Ramos (cell line): ENCODE results near the gene NYNRIN.

ENCODE experiments used
- in situ Hi-C: fragments of 300-500 bp; cut with MboI; formaldehyde crosslinking; loops from one replicate; pipeline ENCODE4 v1.14.3; 2022; ENCODE audit warnings: low sequenced_read_pairs; ENCODE audit not compliant: unreplicated experiment

NYNRIN gene

GRCh38 chr14:24427537-24428508 is 29.0 kb downstream of the NYNRIN start:
- in situ Hi-C loops, result loop anchor here (25.0 kb wide), 1 partner anchor 441 kb away; the partner anchor contains the start of gene DHRS4L2

- in situ Hi-C loops, result loop anchor here (25.0 kb wide), 1 partner anchor 442 kb away; the partner anchor contains the start of gene DHRS4L2
These were observed 30.0 kb downstream of the NYNRIN start for GRCh38 chr14:24428628-24429394.

GRCh38 chr14:24429395-24430142 is 30.8 kb downstream of the NYNRIN start, which contains the start of the genes CBLN3 and KHNYN:
Gene CBLN3, minus strand, starts transcription at chr14:24429668. Its CDS starts 614 bp downstream, at chr14:24429054.
Gene KHNYN, plus strand, starts transcription at chr14:24429954. Its CDS starts 777 bp downstream, at chr14:24430731.
- in situ Hi-C loops, result loop anchor here (5.0 to 25.0 kb wide), 5 partner anchors 62 to 865 kb away; partner anchors contain the start of genes AP1G2, DHRS4L2, NFATC4 and TINF2

GRCh38 chr14:24430143-24430681 is 31.4 kb downstream of the NYNRIN start:
- in situ Hi-C loops, result loop anchor here (5.0 to 25.0 kb wide), 5 partner anchors 63 to 865 kb away; partner anchors contain the start of genes AP1G2, DHRS4L2, NFATC4 and TINF2

- in situ Hi-C loops, result loop anchor here (5.0 to 25.0 kb wide), 5 partner anchors 64 to 866 kb away; partner anchors contain the start of genes AP1G2, DHRS4L2, NFATC4 and TINF2
These were observed 32.1 kb downstream of the NYNRIN start for GRCh38 chr14:24430682-24431568.

DNA sequence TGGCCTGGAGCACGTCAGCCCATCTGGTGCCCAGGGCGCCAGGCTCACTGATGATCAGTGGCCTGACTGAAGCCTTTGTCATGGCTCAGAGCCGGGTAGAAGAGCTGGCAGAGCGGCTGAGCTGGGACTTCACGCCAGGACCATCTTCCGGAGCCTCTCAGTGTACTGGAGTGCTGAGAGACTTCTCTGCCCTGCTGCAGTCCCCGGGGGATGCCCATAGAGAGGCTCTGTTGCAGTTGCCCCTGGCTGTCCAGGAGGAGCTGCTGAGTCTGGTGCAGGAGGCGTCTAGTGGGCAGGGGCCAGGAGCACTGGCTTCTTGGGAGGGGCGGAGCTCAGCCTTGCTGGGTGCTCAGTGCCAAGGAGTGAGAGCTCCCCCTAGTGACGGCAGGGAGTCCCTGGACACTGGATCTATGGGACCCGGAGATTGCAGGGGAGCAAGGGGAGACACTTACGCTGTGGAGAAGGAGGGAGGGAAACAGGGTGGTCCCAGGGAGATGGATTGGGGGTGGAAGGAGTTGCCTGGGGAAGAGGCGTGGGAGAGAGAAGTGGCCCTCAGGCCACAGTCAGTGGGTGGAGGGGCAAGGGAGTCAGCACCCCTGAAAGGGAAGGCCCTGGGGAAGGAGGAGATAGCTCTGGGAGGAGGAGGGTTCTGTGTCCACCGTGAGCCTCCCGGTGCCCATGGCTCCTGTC is 32.9 kb downstream of the NYNRIN start:
- in situ Hi-C loops, result loop anchor here (5.0 to 25.0 kb wide), 5 partner anchors 64 to 867 kb away; partner anchors contain the start of genes AP1G2, DHRS4L2, NFATC4 and TINF2

DNA sequence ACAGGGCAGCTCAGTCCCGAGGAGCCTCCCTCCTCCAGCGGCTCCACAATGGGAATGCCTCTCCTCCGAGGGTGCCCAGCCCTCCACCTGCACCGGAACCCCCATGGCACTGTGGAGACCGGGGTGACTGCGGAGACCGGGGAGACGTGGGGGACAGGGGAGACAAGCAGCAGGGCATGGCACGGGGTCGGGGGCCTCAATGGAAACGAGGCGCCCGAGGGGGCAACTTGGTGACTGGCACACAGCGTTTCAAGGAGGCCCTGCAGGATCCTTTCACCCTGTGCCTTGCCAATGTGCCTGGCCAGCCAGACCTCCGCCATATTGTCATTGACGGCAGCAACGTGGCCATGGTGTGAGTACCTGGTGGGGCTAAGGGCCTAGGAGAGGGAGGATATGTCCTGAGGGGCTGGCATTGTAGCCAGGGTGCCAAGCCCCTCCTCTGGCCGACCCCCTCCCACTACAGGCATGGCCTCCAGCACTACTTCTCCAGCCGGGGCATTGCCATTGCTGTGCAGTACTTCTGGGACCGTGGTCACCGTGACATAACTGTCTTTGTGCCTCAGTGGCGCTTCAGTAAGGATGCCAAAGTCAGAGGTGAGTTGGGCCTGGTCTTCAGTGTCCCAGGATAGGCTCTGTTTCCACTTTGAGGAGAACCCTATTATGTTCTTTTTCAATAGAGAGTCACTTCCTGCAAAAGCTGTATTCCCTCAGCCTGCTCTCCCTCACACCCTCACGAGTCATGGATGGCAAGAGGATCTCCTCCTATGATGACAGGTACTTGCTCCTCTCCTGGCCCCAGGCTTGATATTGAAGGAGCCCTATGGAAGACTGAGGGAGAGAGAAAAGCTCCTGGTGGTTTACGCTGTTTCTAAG is 33.7 kb downstream of the NYNRIN start:
- in situ Hi-C loops, result loop anchor here (5.0 to 25.0 kb wide), 5 partner anchors 65 to 868 kb away; partner anchors contain the start of genes AP1G2, DHRS4L2, NFATC4 and TINF2

DNA sequence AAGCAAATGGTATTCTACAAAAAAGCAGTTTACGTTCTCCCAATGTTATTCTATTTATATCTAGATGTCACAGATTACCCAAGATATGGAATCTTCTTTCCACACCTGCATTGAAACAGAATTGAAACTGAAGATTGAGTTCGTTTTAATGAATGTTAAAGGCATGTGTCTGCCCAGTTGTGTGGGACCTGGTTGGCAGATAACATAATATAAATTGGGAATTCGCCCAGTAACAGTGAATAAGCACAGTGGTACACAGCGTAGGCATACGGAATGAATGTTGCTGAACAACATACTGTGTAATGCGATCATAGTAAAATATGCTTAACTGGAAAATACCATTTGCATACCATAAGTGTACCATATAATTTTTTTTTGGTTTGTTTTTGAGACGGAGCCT is 35.2 kb downstream of the NYNRIN start:
- in situ Hi-C loops, result loop anchor here (5.0 to 25.0 kb wide), 5 partner anchors 67 to 869 kb away; partner anchors contain the start of genes AP1G2, DHRS4L2, NFATC4 and TINF2

- in situ Hi-C loops, result loop anchor here (5.0 to 25.0 kb wide), 5 partner anchors 67 to 870 kb away; partner anchors contain the start of genes AP1G2, DHRS4L2, NFATC4 and TINF2
These were observed 35.9 kb downstream of the NYNRIN start for GRCh38 chr14:24434676-24435075.

DNA sequence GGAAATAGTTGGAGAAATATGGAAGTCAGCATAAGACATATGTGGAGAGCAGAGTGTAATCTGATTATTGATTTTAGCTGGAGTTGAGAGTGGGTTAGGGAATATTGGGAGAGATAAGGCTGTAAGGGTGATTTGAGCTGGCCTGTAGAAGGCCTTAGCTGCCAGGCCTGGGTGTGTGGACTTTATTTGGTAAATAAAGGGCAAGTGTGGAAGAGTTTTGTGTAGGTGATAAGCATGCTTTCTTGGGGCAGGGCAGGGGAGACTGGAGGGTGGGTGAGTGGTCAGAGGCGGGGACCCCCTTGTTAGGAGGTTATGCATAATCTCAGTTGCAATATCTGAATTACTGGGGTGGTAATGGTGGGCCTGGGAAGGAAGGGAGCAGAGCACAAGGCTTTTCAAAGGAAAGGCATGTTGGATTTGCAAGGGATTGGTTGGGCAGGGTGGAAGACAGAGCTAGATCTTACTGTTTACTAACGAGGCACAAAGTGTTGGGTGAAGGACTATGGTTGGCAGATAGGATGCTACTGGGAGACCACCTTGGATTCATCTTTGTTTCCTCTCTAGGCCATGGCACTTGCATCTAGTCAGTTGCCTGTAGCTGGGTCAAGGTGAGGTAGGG is 36.5 kb downstream of the NYNRIN start:
- in situ Hi-C loops, result loop anchor here (10.0 to 25.0 kb wide), 3 partner anchors 190 to 870 kb away; partner anchors contain the start of genes AP1G2, DHRS4L2 and TINF2

DNA sequence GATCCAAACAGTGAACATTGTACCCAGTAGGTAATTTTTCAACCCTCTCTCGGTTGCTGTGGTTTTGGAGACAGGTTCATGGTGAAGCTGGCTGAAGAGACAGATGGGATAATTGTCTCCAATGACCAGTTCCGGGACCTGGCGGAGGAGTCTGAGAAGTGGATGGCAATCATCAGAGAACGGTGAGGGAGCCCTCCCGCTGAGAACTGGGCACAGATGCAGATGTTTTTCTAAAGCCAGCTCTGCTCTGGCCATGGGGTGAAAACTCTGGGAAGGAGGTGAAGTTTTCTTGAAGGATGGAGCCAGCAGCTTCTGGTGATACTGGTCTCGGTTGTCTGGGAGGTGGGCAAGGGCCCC is 37.2 kb downstream of the NYNRIN start:
- in situ Hi-C loops, result loop anchor here (10.0 to 25.0 kb wide), 3 partner anchors 191 to 871 kb away; partner anchors contain the start of genes AP1G2, DHRS4L2 and TINF2

- in situ Hi-C loops, result loop anchor here (10.0 to 25.0 kb wide), 3 partner anchors 192 to 872 kb away; partner anchors contain the start of genes AP1G2, DHRS4L2 and TINF2
These were observed 37.7 kb downstream of the NYNRIN start for GRCh38 chr14:24436355-24437019.

DNA sequence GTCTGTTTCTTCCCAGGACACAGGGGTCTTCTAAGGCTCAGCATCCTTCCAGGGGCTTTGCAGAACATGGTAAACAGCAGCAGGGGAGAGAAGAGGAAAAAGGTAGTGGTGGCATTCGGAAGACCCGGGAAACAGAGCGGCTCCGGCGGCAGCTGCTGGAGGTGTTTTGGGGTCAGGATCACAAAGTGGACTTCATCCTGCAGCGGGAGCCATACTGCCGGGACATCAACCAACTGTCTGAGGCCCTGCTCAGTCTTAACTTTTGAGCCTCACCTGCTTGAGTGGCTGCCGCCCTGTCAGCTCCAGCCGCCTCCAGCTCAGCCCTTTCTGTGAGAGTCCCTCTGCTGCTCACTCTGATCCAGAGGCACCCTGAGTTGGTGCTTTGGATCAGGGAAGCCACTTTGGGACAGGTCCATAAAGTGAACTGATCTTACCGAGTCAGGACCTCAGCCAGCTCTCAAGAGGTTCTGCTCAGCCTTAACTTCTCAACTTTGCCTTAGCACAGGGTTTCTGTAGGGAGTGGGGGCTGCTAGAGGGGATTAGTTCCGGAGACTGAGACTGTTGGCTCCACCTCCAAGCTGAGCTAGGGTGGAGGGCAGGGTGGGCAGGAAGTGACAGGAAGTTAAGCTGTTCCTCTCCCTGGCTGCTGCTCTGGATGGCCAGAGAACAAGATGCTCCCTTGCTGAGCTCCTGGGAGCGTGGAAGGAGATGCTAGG is 38.4 kb downstream of the NYNRIN start:
- in situ Hi-C loops, result loop anchor here (10.0 to 25.0 kb wide), 3 partner anchors 192 to 872 kb away; partner anchors contain the start of genes AP1G2, DHRS4L2 and TINF2

DNA sequence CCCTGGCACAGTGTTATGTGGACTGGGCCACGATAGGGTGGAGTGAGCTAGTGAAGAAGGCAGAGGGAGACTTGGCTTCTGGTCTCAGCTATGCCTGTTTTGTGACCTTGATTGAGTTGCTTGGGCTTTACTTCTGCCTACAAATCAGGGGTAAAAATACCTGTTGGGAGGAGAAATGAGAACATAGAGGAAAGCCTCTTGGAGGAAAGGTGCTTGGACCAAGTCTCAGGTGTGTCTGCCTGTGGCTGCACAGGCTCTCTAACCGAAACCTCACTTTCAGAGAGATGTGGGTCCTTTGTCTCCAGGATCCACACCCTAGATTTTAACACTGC is 38.9 kb downstream of the NYNRIN start:
- in situ Hi-C loops, result loop anchor here (10.0 to 25.0 kb wide), 3 partner anchors 193 to 873 kb away; partner anchors contain the start of genes AP1G2, DHRS4L2 and TINF2
